Right lobe of liver (tissue), 6 donors: Measurements from ENCODE around the gene RPGRIP1L. TPM values are rescaled to one million over a fixed set of nuclear protein-coding genes. Genes with fewer than 3 reads are reported as not detected.

Experiments
- ATAC-seq, 4 donors: fragments of 200-7000 bp; cut with Tn5 transposase; one replicate each; pipeline ENCODE4 v1.9.1; 2020; ENCODE audit warnings: mild to moderate bottlenecking in 4 of 4, moderate library complexity in 4 of 4
- DNase-seq, 3 donors: peaks; one replicate each; pipeline ENCODE4 v3.0.0-alpha.2; 2020
- H3K27ac ChIP-seq, 3 donors: fragments of 200-600 bp; one replicate each; pipeline ENCODE4 v1.8.0; 2022
- H3K27me3 ChIP-seq, 2 donors: fragments of 200-600 bp; one replicate each; pipeline ENCODE4 v1.8.0; 2022
- H3K36me3 ChIP-seq, 4 donors: fragments of 200-600 bp; sonication (generic) in 1 of 4; one replicate each; pipeline versions ENCODE4 v1.5.1 to v1.8.0; 2017 to 2022; ENCODE audit warnings: control low read depth in 1 of 4
- H3K4me1 ChIP-seq, 4 donors: fragments of 200-600 bp; sonication (generic) in 1 of 4; one replicate each; pipeline versions ENCODE4 v1.5.1 to v1.8.0; 2017 to 2022; ENCODE audit warnings: control low read depth in 1 of 4
- H3K4me3 ChIP-seq, 3 donors: fragments of 200-600 bp; one replicate each; pipeline ENCODE4 v1.8.0; 2022
- H3K9me3 ChIP-seq, 4 donors: fragments of 200-600 bp; sonication (generic) in 1 of 4; one replicate each; pipeline versions ENCODE4 v1.5.1 to v1.8.0; 2017 to 2022; ENCODE audit warnings: control low read depth in 1 of 4
- CTCF ChIP-seq, 4 donors: fragments of 200-600 bp in 3 of 4; fragments of 450-650 bp in 1 of 4; IDR thresholded peaks; one replicate each; pipeline versions ENCODE4 v1.5.1 to v1.8.0; 2016 to 2022; ENCODE audit warnings: antibody characterized with exemption in 4 of 4, mild to moderate bottlenecking in 2 of 4
- POLR2A ChIP-seq: fragments of 450-650 bp; IDR thresholded peaks from one replicate; pipeline ENCODE4 v1.6.1; 2017; ENCODE audit warnings: antibody characterized with exemption, mild to moderate bottlenecking
- WGBS: methylation state at CpG from one replicate; pipeline ENCODE4 v1.1.6; 2018; ENCODE audit warnings: low coverage, low lambda C conversion rate; ENCODE audit not compliant: insufficient coverage; ENCODE audit errors: missing lambda C conversion rate; 5-methylcytosine and 5-hydroxymethylcytosine counted together
- intact Hi-C, 2 donors: fragments of 100-400 bp; cut with DNase I; formaldehyde crosslinking; loops; one replicate each; pipeline versions ENCODE4 v1.11.2 to v1.14.1; 2022
- total RNA-seq, 6 experiments: library from RNA; depleted of rRNA in 2 of 6; stranded (reverse); fragments of >200 nt in 2 of 6; fragmentation: NEBNext Ultra II Directional in 3 of 6; extraction: Animal tissue kit (Norgen Biotek cat#: 25700) in 3 of 6; gene quantifications; one replicate each; pipeline versions ENCODE4 v1.1.0 to v1.2.4, GENCODE V29; 2016 to 2023
- donor health status: DM: no; HTN: yes; CAD: no.
- donor health status: DM: no; HTN: no; CAD: no.
- donor health status: DM: no; HTN: no; CAD: no.
- donor health status: DM: no; HTN: yes; CAD: no.
- donor health status: DM: no; HTN: yes; CAD: no.

Gene RPGRIP1L
- total RNA-seq, 6 experiments from 2014 or later, result 0.86 to 2.0 (median 1.3) TPM

DNA sequence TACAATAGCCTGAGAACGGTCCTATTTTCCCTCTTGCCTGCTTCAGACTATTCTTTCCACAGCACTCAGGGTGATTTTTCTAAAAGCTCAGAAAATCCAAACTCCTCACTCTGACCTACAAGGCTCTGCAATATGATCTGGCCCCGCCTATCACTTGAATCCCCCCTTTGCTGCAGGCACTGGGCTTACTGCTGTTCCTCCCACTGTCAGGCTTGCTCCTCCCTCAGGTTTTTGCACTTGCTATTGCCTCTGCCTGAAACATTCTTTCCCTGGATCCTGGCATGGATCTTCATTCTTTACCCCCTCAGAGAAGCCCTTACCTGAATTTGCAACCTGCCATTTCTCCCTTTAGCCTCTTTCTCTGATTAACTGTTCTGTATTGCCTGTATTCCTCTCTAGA is 52.3 kb downstream of the RPGRIP1L start:
- Histone ChIP-seq H3K27ac (no peak overlapping the region), H3K4me1 (no peaks in the 10 kb centered on the region), H3K36me3 (no peaks in the 10 kb centered on the region), H3K27me3 (no peaks in the 10 kb centered on the region), H3K4me3 (no peak overlapping the region), H3K9me3 (no peaks in the 10 kb centered on the region)
- TF ChIP-seq POLR2A, result no peak
- no peak for TF ChIP-seq CTCF (IDR thresholded peaks at IDR 0.05)
- intact Hi-C loops, result no loop called here
- DNase-seq (no peak), ATAC-seq (no peak)
- WGBS, result 80% methylated on average over 2 of the region's 2 CpGs

DNA sequence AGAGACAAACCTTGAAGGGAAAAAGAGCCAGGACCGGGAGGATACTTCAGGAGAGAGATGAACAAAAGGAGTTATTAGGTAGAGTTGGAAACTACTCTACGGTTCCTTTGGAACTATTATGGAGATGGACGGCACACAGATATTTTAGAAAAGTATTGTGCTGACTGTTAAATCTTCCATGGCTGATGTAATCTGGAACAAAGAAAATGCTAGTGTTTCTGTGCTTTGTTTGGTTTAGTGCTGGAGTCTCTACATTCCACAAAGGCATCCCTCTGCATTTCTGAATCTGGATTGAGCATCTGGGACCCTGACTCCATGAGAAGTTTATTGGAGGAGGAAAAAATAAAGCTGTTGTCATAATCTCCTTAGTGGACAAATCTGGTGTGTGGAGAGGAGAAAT is 57.2 kb downstream of the RPGRIP1L start:
- ATAC-seq (no peak), DNase-seq (no peak)
- no peak overlapping the region for H3K27ac ChIP-seq
- no peaks in the 10 kb centered on the region for H3K4me1 ChIP-seq
- TF ChIP-seq POLR2A (no peak), CTCF (IDR thresholded peaks at IDR 0.05) (no peak)
- 76% methylated on average over 3 of the region's 3 CpGs for WGBS
- peaks cover 0 to 5% (median 0%) of the 10 kb centered on the region in 4 donors for H3K9me3 ChIP-seq
- H3K4me3 ChIP-seq, result no peak overlapping the region
- intact Hi-C loops, result no loop called here
- H3K36me3 ChIP-seq, result no peaks in the 10 kb centered on the region
- no peaks in the 10 kb centered on the region for H3K27me3 ChIP-seq

DNA sequence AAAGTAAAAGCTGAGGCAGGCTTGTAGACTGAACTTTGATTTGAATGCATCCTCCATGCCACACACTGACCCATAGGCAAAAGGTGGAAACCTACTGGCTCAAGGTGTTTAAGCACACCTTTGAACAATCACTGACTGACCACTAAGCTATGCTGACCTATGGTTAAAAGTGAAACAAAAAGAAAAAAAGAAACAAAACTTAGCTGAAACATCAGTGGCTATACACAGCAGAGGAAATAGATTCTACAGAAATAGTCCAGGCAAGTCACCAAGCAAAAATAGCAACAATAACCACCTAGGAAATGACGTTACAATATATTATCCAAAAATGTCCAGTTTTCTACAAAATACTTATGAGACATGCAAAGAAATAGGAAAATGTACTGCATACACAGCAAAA is 60.2 kb downstream of the RPGRIP1L start:
- no peaks in the 10 kb centered on the region for H3K27me3 ChIP-seq
- WGBS, result 83% methylated on average over 1 of the region's 1 CpG
- no peak for ATAC-seq

GRCh38 chr16:53642094-53642493 is 61.6 kb downstream of the RPGRIP1L start:
- H3K4me1 ChIP-seq, result no peaks in the 10 kb centered on the region
- H3K36me3 ChIP-seq, result no peaks in the 10 kb centered on the region
- no peak overlapping the region for H3K27ac ChIP-seq
- intact Hi-C loops, result no loop called here
- 64% methylated on average over 5 of the region's 5 CpGs for WGBS
- peaks cover 0 to 5% (median 0%) of the 10 kb centered on the region in 4 donors for H3K9me3 ChIP-seq
- no peak overlapping the region for H3K4me3 ChIP-seq
- TF ChIP-seq CTCF (IDR thresholded peaks at IDR 0.05) (no peak), POLR2A (no peak)
- DNase-seq, result peak in 1 of 3 donors; percentile 45
- no peaks in the 10 kb centered on the region for H3K27me3 ChIP-seq
- peak in 1 of 4 donors; percentile 76 for ATAC-seq

More for the DNA sequence above, 60.2 kb downstream of the RPGRIP1L start:
- peaks cover 0 to 5% (median 0%) of the 10 kb centered on the region in 4 donors for H3K9me3 ChIP-seq
- H3K4me1 ChIP-seq, result no peaks in the 10 kb centered on the region
- intact Hi-C loops, result no loop called here
- H3K4me3 ChIP-seq, result no peak overlapping the region
- H3K36me3 ChIP-seq, result no peaks in the 10 kb centered on the region
- H3K27ac ChIP-seq, result no peak overlapping the region
- no peak for DNase-seq
- no peak for TF ChIP-seq CTCF (IDR thresholded peaks at IDR 0.05)
- no peak for TF ChIP-seq POLR2A

DNA sequence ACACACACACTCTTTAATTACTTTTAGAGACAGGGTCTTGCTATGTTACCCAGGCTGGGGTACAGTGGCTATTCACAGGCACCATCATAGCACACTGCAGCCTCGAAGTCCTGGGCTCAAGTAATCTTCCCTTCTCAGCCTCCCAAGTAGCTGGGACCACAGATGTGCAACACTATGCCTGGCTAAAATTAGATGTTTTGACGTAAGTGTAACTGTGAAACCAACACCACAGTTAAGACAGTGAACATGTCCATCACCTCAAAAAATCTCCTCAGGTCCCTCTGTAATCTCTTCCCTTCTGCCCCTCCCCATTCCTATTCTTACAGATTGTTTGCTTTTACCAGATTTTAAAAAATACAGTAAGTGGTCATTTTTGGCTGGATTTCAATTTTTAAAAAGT is 66.7 kb downstream of the RPGRIP1L start:
- no peaks in the 10 kb centered on the region for H3K9me3 ChIP-seq
- no peak for TF ChIP-seq CTCF (IDR thresholded peaks at IDR 0.05)
- TF ChIP-seq POLR2A, result no peak
- intact Hi-C loops, result no loop called here
- no peak overlapping the region for H3K27ac ChIP-seq
- 80% methylated on average over 2 of the region's 2 CpGs for WGBS
- no peak for ATAC-seq
- no peaks in the 10 kb centered on the region for H3K4me1 ChIP-seq
- H3K4me3 ChIP-seq, result no peak overlapping the region
- H3K27me3 ChIP-seq, result no peaks in the 10 kb centered on the region
- DNase-seq, result no peak
- H3K36me3 ChIP-seq, result peaks cover 0 to 3% (median 0%) of the 10 kb centered on the region in 4 donors
